Hepatocyte (in vitro differentiated cells): Measurements from ENCODE around the gene HRH2.
"Not testable (repeated sequence)": the region's sequence is repeated elsewhere in the genome, so short reads cannot be mapped to it uniquely, and the experiment has no call there.

Experiments used
- EZH2 ChIP-seq: fragments of 200-600 bp; sonication (generic); IDR thresholded peaks from 2 replicates; pipeline ENCODE4 v1.6.1; 2016; ENCODE audit warnings: antibody characterized with exemption, mild to moderate bottlenecking, borderline replicate concordance
- EZH2phosphoT487 ChIP-seq: fragments of 200-600 bp; sonication (generic); IDR thresholded peaks from one replicate; pipeline ENCODE4 v1.6.1; 2018; ENCODE audit warnings: antibody characterized with exemption, mild to moderate bottlenecking, low read depth, moderate library complexity; ENCODE audit not compliant: unreplicated experiment, severe bottlenecking
- TF ChIP-seq, protein P1 (sequence below): fragments of 200-600 bp; sonication (generic); IDR thresholded peaks from 2 replicates; pipeline ENCODE4 v1.5.1; 2016; ENCODE audit warnings: antibody characterized with exemption, mild to moderate bottlenecking; ENCODE audit not compliant: poor library complexity

DNA sequence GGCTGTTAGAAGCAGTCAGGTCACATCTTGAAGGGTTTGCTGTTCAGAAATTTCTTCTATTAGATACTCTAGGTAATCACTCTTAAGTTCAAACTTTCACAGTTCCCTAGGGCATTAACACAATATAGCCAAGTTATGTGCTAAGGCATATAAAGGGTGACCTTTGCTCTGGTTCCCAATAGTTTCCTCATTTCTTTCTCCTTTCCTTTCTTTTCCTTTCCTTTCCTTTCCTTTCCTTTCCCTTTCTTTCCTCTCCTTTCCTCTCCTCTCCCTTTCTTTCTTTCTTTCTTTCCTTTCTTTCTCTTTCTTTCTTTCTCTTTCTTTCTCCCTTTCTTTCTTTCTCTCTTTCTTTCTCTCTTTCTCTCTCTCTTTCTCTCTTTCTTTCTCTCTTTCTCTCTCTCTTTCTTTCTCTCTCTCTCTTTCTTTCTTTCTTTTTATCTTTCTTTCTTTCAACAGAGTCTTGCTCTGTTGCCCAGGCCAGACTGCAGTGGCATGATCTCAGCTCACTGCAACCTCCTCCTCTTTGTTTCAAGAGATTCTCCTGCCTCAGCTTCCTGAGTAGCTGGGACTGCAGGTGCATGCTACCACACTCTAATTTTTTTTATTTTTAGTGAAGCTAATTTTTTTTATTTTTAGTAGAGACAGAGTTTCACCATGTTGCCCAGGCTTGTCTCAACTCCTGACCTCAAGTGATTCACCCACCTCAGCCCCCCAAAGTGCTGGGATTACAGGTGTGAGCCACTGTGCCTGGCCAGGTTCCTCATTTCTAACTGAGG, 7.3 kb upstream of the HRH2 start:
- TF ChIP-seq EZH2, EZH2phosphoT487: not testable (repeated sequence)
- TF ChIP-seq, protein P1, sequence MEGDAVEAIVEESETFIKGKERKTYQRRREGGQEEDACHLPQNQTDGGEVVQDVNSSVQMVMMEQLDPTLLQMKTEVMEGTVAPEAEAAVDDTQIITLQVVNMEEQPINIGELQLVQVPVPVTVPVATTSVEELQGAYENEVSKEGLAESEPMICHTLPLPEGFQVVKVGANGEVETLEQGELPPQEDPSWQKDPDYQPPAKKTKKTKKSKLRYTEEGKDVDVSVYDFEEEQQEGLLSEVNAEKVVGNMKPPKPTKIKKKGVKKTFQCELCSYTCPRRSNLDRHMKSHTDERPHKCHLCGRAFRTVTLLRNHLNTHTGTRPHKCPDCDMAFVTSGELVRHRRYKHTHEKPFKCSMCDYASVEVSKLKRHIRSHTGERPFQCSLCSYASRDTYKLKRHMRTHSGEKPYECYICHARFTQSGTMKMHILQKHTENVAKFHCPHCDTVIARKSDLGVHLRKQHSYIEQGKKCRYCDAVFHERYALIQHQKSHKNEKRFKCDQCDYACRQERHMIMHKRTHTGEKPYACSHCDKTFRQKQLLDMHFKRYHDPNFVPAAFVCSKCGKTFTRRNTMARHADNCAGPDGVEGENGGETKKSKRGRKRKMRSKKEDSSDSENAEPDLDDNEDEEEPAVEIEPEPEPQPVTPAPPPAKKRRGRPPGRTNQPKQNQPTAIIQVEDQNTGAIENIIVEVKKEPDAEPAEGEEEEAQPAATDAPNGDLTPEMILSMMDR, result not testable (repeated sequence)
